Measurements from ENCODE around the gene KCNQ1.

Gene KCNQ1

DNA sequence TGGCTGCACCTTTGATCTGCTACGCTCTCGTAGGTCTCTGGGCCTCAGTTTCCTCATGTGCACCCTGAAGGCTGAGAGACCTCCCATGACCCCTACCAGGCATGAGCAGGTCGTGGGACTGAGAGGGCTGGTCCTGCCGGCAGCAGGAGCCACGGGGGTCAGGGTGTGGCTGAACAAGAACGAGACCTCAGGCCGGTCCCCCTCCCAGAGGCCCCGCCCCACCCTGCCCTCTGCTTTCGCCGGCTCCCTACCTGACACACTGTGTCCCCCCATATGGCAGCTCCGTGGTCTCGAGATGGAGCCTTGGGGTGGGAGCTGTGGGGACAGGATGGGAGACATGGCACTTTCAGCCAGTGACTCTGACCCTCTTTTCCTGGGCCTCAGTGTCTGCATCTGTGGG, 400.2 kb downstream of the KCNQ1 start:
- no peak for DNase-seq
- no peaks in the 10 kb centered on the region for H3K4me1 ChIP-seq (ENCODE audit: control insufficient read depth, insufficient read depth, low read length, poor library complexity, severe bottlenecking)
- no peak overlapping the region for H3K27ac ChIP-seq (ENCODE audit: insufficient read depth, low read length, poor library complexity, severe bottlenecking)
- H3K27me3 ChIP-seq (replicated peaks; ENCODE audit: control insufficient read depth, insufficient read depth, low read length, poor library complexity, severe bottlenecking) = no peaks in the 10 kb centered on the region
- no peak overlapping the region for H3K4me3 ChIP-seq (ENCODE audit: insufficient read depth, low read depth, low read length, poor library complexity, severe bottlenecking)
- H3K9me3 ChIP-seq (ENCODE audit: control insufficient read depth, low read length) = no peaks in the 10 kb centered on the region
- H3K36me3 ChIP-seq (ENCODE audit: control insufficient read depth, insufficient read depth, low read length) = no peaks in the 10 kb centered on the region

DNA sequence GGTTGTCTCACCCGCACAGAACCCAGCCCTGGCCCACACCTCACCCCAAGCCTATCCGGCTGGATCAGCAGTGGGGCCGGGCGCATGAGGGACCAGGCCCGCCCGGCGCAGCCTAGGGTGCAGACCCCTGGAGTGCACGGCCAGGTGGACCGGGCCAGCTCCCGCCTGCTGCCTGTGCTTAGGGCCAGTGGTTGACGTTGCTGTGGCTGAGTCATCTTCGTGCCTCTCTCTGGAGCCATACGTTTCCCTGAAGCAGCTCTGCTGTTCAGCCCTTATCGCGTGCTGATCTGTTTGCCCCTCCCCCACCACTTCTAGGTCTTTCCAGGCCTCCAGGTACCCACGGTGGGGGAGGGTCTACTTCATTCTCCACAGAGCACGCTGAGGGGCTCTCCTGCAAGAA, 401.2 kb downstream of the KCNQ1 start:
- DNase-seq = no peak
- H3K36me3 ChIP-seq (ENCODE audit: control insufficient read depth, insufficient read depth, low read length) = no peaks in the 10 kb centered on the region
- H3K27ac ChIP-seq (ENCODE audit: insufficient read depth, low read length, poor library complexity, severe bottlenecking) = no peak overlapping the region
- H3K4me1 ChIP-seq (ENCODE audit: control insufficient read depth, insufficient read depth, low read length, poor library complexity, severe bottlenecking) = no peaks in the 10 kb centered on the region
- H3K4me3 ChIP-seq (ENCODE audit: insufficient read depth, low read depth, low read length, poor library complexity, severe bottlenecking) = no peak overlapping the region
- H3K27me3 ChIP-seq (replicated peaks; ENCODE audit: control insufficient read depth, insufficient read depth, low read length, poor library complexity, severe bottlenecking) = no peaks in the 10 kb centered on the region
- no peaks in the 10 kb centered on the region for H3K9me3 ChIP-seq (ENCODE audit: control insufficient read depth, low read length)

DNA sequence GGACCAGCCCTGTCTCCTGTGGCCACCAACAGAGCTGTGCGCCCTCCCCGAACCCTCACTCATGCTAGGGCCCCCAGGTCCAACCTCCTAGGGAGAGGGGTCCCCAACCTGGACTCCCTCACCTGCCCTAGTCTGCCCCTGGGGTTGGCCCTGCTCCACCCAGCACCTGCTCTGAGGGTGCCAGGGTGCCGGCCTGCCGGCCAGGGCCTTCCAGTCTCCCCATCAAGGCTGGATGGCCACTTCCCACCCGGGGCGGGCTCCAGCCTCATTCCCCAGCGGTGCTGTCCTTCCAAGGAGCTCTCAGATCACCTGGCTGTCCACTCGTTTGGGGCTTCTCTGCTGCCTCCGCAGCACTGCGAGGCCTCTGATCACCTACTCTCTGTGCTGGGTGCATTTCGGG, 401.7 kb downstream of the KCNQ1 start:
- no peak overlapping the region for H3K27ac ChIP-seq (ENCODE audit: insufficient read depth, low read length, poor library complexity, severe bottlenecking)
- H3K36me3 ChIP-seq (ENCODE audit: control insufficient read depth, insufficient read depth, low read length) = no peaks in the 10 kb centered on the region
- no peaks in the 10 kb centered on the region for H3K27me3 ChIP-seq (replicated peaks; ENCODE audit: control insufficient read depth, insufficient read depth, low read length, poor library complexity, severe bottlenecking)
- DNase-seq = no peak
- H3K4me3 ChIP-seq (ENCODE audit: insufficient read depth, low read depth, low read length, poor library complexity, severe bottlenecking) = no peak overlapping the region
- no peaks in the 10 kb centered on the region for H3K9me3 ChIP-seq (ENCODE audit: control insufficient read depth, low read length)
- no peaks in the 10 kb centered on the region for H3K4me1 ChIP-seq (ENCODE audit: control insufficient read depth, insufficient read depth, low read length, poor library complexity, severe bottlenecking)

DNA sequence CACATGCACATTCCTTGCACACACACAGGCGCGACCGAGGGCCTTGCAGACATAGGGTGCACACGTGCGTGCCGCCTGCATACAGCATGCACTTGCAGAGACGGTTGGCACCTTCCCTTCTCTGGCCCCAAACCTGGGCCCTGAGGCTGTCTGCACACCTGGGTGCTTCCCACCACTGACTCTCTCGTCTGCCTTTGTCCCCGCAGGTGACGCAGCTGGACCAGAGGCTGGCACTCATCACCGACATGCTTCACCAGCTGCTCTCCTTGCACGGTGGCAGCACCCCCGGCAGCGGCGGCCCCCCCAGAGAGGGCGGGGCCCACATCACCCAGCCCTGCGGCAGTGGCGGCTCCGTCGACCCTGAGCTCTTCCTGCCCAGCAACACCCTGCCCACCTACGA, 402.8 kb downstream of the KCNQ1 start:
- Histone ChIP-seq H3K4me3 (ENCODE audit: insufficient read depth, low read depth, low read length, poor library complexity, severe bottlenecking) (no peak overlapping the region), H3K27ac (ENCODE audit: insufficient read depth, low read length, poor library complexity, severe bottlenecking) (no peak overlapping the region), H3K36me3 (ENCODE audit: control insufficient read depth, insufficient read depth, low read length) (no peaks in the 10 kb centered on the region), H3K27me3 (replicated peaks; ENCODE audit: control insufficient read depth, insufficient read depth, low read length, poor library complexity, severe bottlenecking) (no peaks in the 10 kb centered on the region), H3K9me3 (ENCODE audit: control insufficient read depth, low read length) (no peaks in the 10 kb centered on the region), H3K4me1 (ENCODE audit: control insufficient read depth, insufficient read depth, low read length, poor library complexity, severe bottlenecking) (no peaks in the 10 kb centered on the region)
- DNase-seq = no peak

DNA sequence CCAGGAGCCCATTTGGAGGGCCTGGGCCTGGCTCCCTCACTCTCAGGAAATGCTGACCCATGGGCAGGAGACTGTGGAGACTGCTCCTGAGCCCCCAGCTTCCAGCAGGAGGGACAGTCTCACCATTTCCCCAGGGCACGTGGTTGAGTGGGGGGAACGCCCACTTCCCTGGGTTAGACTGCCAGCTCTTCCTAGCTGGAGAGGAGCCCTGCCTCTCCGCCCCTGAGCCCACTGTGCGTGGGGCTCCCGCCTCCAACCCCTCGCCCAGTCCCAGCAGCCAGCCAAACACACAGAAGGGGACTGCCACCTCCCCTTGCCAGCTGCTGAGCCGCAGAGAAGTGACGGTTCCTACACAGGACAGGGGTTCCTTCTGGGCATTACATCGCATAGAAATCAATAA, 403.7 kb downstream of the KCNQ1 start:
- no peak for DNase-seq
- H3K4me1 ChIP-seq (ENCODE audit: control insufficient read depth, insufficient read depth, low read length, poor library complexity, severe bottlenecking) = no peaks in the 10 kb centered on the region
- H3K4me3 ChIP-seq (ENCODE audit: insufficient read depth, low read depth, low read length, poor library complexity, severe bottlenecking) = no peak overlapping the region
- no peaks in the 10 kb centered on the region for H3K9me3 ChIP-seq (ENCODE audit: control insufficient read depth, low read length)
- no peak overlapping the region for H3K27ac ChIP-seq (ENCODE audit: insufficient read depth, low read length, poor library complexity, severe bottlenecking)
- H3K36me3 ChIP-seq (ENCODE audit: control insufficient read depth, insufficient read depth, low read length) = no peaks in the 10 kb centered on the region
- no peaks in the 10 kb centered on the region for H3K27me3 ChIP-seq (replicated peaks; ENCODE audit: control insufficient read depth, insufficient read depth, low read length, poor library complexity, severe bottlenecking)

DNA sequence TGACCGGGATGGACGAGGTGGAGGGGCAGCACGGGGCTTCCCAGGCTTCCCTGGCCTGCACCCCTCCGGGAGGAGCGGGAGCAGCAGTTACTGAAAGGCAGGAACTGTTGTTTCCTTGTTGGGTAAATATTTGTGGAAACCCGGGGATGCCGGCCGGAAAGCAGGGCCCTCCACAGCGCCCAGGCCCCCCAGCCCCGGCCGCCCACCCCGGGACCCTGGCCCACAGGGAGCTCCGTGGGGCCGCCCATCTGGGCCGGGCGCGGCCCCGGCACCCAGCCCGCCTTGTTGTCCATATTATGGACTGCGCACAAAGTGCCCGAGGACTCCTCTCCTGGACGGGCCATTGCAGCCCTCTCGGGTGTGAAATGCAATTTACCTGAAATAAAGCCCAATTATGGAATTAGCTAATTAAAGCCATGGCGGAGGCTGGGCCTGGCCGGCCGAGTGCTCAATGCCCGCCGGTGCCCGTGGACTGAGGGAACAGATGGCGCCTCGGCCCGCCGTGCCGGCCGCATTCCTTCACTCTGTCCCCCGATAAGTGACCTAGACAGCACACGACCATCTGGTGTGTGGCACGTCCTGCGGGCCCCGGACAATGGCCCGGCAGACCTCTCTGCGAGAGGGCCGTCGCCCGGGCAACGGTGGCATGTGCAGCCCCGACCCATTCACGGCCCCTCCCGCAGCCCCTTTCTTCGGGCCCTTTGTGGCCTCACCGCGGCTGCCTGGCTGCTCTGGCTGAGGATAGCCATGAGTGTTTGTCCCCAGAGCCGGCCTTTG, 405.4 kb downstream of the KCNQ1 start:
- no peak overlapping the region for H3K4me3 ChIP-seq (ENCODE audit: insufficient read depth, low read depth, low read length, poor library complexity, severe bottlenecking)
- H3K27me3 ChIP-seq (replicated peaks; ENCODE audit: control insufficient read depth, insufficient read depth, low read length, poor library complexity, severe bottlenecking) = no peaks in the 10 kb centered on the region
- H3K4me1 ChIP-seq (ENCODE audit: control insufficient read depth, insufficient read depth, low read length, poor library complexity, severe bottlenecking) = no peaks in the 10 kb centered on the region
- no peak for DNase-seq
- H3K9me3 ChIP-seq (ENCODE audit: control insufficient read depth, low read length) = no peaks in the 10 kb centered on the region
- no peak overlapping the region for H3K27ac ChIP-seq (ENCODE audit: insufficient read depth, low read length, poor library complexity, severe bottlenecking)
- H3K36me3 ChIP-seq (ENCODE audit: control insufficient read depth, insufficient read depth, low read length) = no peaks in the 10 kb centered on the region

DNA sequence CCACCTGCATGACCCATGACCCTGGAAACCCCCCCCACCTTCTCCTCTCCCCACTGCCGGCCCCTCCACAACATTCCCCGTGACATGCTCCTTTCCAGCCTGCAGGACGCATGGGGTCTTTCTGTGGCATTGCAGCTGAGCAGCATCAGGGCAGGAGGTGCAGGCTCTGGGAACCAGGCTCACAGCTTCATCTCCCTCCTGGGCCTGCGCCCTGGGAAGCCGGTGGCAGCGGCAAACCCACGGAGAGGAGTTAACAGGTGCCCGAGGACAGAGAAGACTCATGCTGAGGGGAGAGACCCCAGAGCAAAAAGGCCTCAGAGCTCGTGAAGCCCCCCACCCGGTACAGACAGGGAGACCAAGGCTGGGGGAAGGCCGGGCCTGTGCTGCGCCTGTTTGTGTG, 408.6 kb downstream of the KCNQ1 start:
- H3K36me3 ChIP-seq (ENCODE audit: control insufficient read depth, insufficient read depth, low read length) = no peaks in the 10 kb centered on the region
- H3K27ac ChIP-seq (ENCODE audit: insufficient read depth, low read length, poor library complexity, severe bottlenecking) = no peak overlapping the region
- no peaks in the 10 kb centered on the region for H3K4me1 ChIP-seq (ENCODE audit: control insufficient read depth, insufficient read depth, low read length, poor library complexity, severe bottlenecking)
- no peak overlapping the region for H3K4me3 ChIP-seq (ENCODE audit: insufficient read depth, low read depth, low read length, poor library complexity, severe bottlenecking)
- no peaks in the 10 kb centered on the region for H3K27me3 ChIP-seq (replicated peaks; ENCODE audit: control insufficient read depth, insufficient read depth, low read length, poor library complexity, severe bottlenecking)
- DNase-seq = no peak
- no peaks in the 10 kb centered on the region for H3K9me3 ChIP-seq (ENCODE audit: control insufficient read depth, low read length)

DNA sequence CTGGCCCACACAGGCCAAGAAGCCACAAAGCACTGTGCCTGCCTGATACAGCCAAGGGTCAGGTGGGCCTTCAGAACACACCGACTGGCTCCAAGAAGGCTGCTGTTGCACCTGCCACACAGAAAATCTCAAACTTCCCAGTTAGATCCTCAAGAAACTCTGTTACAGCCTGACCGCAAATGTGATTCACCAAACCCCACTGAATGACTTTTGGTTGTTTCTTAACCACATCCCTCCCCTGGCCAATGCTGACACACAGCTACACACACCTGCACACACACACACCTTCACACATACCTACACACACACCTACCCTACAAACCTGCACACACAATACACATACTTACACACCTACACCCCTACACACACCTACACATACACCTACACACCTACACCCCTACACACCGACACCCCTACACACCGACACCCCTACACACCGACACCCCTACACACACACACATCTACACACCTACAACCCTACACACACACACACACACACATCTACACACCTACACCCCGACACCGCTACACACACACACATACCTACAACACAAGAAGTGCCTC, 409.3 kb downstream of the KCNQ1 start:
- Histone ChIP-seq H3K4me3 (ENCODE audit: insufficient read depth, low read depth, low read length, poor library complexity, severe bottlenecking) (no peak overlapping the region), H3K36me3 (ENCODE audit: control insufficient read depth, insufficient read depth, low read length) (no peaks in the 10 kb centered on the region), H3K9me3 (ENCODE audit: control insufficient read depth, low read length) (no peaks in the 10 kb centered on the region), H3K27ac (ENCODE audit: insufficient read depth, low read length, poor library complexity, severe bottlenecking) (no peak overlapping the region), H3K27me3 (replicated peaks; ENCODE audit: control insufficient read depth, insufficient read depth, low read length, poor library complexity, severe bottlenecking) (no peaks in the 10 kb centered on the region), H3K4me1 (ENCODE audit: control insufficient read depth, insufficient read depth, low read length, poor library complexity, severe bottlenecking) (no peaks in the 10 kb centered on the region)
- DNase-seq = no peak

DNA sequence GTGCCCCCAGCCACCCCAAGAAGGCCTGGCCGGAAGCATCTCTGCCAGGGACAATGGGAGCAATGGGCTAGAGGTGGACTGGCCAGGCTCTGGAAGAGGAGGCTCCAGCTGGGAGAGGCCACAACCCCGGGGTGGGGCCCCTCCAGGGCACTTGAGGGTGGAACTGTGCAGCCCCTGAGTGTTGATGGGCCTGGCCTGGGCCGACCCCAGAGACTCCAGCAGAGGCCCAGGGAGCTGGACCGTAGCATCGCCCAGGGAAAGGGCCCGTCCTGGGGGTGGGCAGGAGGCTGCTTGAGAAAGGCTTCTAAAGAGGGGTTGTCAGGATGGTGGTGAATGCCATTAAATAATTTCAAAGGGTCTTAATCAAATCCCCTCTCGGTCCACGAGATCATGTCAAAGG, 410.4 kb downstream of the KCNQ1 start:
- no peaks in the 10 kb centered on the region for H3K36me3 ChIP-seq (ENCODE audit: control insufficient read depth, insufficient read depth, low read length)
- no peak for DNase-seq
- H3K9me3 ChIP-seq (ENCODE audit: control insufficient read depth, low read length) = no peaks in the 10 kb centered on the region
- H3K27me3 ChIP-seq (replicated peaks; ENCODE audit: control insufficient read depth, insufficient read depth, low read length, poor library complexity, severe bottlenecking) = no peaks in the 10 kb centered on the region
- H3K4me1 ChIP-seq (ENCODE audit: control insufficient read depth, insufficient read depth, low read length, poor library complexity, severe bottlenecking) = no peaks in the 10 kb centered on the region
- H3K4me3 ChIP-seq (ENCODE audit: insufficient read depth, low read depth, low read length, poor library complexity, severe bottlenecking) = no peak overlapping the region
- no peak overlapping the region for H3K27ac ChIP-seq (ENCODE audit: insufficient read depth, low read length, poor library complexity, severe bottlenecking)

DNA sequence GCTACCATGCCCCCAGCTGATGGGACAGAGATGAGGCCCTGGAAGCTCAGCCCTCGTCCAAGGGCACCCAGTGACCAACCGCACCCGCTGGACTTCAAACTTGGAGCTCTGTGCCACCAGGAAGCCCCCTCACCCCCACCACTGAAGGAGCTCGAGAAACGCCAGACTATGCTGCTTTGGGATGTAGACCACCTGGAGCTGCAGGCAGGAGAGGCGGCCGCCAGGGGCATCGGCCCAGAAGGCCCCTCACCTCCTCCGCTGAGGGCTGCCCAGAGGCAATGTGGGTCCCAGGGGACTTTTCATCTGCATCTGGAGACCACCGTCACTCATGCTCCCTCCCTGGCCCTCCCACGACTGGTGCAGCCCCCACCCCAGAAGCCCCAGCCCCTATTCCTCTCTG, 412.5 kb downstream of the KCNQ1 start:
- Histone ChIP-seq H3K9me3 (ENCODE audit: control insufficient read depth, low read length) (no peaks in the 10 kb centered on the region), H3K27ac (ENCODE audit: insufficient read depth, low read length, poor library complexity, severe bottlenecking) (no peak overlapping the region), H3K27me3 (replicated peaks; ENCODE audit: control insufficient read depth, insufficient read depth, low read length, poor library complexity, severe bottlenecking) (no peaks in the 10 kb centered on the region), H3K4me3 (ENCODE audit: insufficient read depth, low read depth, low read length, poor library complexity, severe bottlenecking) (no peak overlapping the region), H3K4me1 (ENCODE audit: control insufficient read depth, insufficient read depth, low read length, poor library complexity, severe bottlenecking) (no peaks in the 10 kb centered on the region), H3K36me3 (ENCODE audit: control insufficient read depth, insufficient read depth, low read length) (no peaks in the 10 kb centered on the region)
- DNase-seq = no peak
